NCI-H146 treated with DMSO at 0.1 percent for 48 hours (cell line): ENCODE results near the gene ZBED3.
"Not testable (repeated sequence)": the region's sequence is repeated elsewhere in the genome, so short reads cannot be mapped to it uniquely, and the experiment has no call there.

Source experiments
- DNase-seq: peaks from one replicate; lab custom pipeline; 2025; ENCODE audit not compliant: unreplicated experiment; lab: John Stamatoyannopoulos, UW

The ZBED3 gene, protein sequence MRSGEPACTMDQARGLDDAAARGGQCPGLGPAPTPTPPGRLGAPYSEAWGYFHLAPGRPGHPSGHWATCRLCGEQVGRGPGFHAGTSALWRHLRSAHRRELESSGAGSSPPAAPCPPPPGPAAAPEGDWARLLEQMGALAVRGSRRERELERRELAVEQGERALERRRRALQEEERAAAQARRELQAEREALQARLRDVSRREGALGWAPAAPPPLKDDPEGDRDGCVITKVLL

DNA sequence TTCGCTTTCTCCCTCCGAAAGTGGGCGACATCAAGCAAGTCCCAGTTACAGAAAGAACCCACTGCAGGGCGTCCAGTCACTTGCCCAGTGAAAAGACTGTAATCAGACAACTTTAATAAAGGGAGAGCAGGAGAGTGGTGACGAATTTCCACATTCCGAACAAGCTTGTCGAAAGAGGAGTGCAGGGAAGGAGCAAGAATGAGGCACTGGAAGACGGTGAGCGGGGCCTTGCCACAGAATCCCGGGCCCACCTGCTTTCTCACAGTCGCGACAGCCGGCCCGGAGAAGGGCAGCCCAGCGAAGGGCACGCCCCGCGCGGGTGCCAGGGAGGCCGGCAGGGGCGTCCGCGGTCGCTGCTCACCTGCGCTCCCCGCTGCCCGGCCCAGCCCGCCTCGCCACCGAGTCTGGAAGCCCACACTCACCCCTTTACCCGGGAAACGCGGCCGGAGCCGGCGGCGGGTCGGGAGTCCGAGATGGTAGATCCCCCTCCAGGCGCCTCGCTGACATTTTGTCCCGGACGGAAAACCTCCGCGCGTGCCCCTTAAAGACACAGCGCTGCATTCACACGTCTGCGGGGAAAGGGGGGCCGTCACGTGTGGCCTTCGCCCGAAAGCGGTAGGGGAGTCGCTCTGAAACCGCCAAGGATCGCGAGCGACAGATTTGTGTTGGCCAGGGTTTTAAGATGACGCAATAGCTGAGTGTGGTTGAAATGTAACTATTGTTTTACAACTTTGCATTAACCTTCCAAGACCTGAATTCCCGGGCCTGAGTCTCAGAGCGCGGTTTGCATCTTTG, at the start of gene ZBED3:
TSS of gene ZBED3 (minus strand) at position 597 of the 795 bp plus-strand sequence. CDS start 9,407 bp downstream, outside the sequence.
- DNase-seq, result peak; percentile 64

DNA sequence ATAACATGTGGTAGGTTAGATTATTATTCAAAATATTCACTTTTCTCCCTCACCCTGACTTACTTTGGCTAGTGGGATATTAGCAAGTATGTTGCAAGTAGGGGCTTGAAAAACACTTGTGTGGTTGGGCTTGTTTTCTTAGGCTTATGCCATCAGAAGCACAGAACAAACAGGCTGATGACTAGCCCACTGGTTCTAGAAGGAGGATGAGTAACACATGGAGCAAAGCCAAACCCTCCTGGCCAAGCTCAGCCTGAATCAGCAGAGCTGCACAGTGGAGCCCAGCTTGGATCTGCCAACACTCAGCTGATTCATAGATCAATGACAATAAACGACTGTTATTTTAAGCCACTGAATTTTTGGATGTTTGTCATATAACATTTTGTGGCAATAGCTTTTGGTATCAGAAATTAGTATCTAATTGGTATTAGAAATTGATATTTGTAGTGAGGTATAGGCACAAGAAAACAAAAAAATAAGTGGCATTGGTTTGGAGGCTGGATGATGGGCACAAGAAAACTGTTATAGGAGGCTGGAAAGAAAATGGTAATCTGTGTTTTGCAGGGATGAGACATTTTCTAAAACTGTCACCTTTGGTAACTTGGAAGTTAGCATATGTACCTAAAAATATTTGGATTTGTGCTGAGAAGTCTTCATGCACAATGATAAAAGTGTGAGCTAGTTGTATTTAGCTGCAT, 46.1 kb upstream of the ZBED3 start:
- DNase-seq, result no peak

DNA sequence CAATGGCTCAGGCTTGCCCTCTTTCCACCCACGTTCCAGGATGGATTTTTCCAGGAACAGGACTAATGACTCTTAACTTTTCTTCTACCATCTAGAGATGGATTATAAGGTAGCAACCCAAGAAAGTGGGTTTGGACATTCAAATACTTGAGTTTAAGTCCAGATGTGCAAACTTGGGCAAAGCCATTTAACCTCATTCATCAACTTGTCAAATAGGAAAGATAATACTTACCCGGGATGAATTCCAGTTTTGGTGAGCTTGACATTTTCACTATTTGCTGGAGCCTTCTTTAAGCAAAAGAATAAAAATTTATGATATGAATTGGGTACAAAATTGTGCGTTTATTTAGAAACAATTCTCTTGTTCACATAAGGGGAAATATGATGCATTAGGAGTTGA, 44.3 kb upstream of the ZBED3 start:
- DNase-seq, result no peak

DNA sequence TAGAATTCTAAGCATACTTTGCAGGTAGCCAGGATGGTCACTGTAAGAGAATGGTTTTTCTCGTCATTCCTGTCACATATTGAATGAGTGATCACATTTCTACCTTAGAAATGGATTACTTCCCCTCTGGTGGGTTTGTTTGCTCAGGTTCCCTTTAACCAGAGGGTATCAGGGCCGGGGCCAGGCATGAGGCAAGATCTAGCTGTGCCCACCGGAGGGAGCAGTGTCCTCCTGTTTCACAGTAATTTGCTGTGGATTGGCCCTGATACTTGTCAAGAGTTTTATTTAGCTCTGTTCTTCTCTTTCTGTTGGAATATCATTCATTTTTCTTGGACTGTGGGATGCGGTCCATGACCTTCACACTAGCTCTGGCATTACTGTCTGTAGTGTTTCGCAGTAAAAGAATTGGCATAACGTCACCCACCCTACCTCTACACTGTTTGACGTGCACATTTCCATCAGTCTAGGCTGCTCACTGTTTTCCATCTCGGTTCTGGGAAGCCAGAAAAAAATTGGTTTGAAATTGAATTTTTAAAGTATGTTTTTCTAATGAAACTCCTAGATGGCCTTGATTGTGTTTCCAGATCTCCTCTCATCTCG, 42.4 kb upstream of the ZBED3 start:
- DNase-seq, result no peak

DNA sequence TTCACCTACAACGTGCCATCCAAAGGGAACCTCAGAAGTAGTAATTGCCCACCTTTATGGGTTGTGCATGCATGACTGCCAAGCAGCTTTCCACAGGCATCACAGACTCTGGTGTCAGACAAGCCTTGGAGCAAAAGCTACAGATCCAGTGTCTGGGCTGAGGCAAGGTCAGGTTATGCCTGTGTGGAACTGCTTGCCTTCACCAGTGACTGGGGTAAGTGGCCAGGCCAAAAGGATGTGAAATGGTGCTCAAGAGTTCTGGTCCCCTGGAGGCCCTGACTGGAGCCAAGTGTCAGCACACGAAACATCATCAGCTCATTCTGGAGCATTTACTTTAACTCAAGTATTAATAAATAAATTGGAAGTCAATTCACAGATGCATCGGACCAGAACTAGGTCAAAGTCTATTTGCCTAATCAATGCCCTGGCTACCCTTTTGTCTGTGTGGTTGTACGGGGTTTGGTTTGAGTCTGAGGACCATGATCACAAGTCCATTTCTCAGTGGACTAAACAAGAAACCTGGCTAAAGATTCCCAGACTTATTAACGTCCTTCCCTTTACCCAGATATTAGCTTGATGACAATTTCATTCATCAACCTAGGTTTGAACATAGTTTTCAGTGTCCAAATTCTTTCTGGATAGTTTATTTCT, 41.5 kb upstream of the ZBED3 start:
- DNase-seq, result no peak

DNA sequence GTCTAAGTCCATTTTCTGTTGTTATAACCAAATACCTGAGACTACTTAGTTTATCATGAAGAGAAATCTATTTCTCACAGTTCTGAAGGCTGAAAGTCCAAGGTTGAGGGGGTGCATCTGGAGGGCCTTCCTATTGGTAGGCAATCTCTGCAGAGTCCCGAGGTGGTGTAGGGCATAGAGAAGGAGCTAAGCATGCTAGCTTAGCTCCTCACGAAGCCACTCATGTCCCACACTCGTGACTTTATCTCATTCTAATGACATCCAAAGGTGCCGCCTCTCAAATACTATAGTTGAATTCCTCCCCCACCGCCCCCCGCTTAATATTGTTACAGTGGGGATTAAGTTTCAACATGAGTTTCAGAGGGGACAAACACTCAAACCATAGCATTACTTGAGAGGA, 36.0 kb upstream of the ZBED3 start:
- no peak for DNase-seq

DNA sequence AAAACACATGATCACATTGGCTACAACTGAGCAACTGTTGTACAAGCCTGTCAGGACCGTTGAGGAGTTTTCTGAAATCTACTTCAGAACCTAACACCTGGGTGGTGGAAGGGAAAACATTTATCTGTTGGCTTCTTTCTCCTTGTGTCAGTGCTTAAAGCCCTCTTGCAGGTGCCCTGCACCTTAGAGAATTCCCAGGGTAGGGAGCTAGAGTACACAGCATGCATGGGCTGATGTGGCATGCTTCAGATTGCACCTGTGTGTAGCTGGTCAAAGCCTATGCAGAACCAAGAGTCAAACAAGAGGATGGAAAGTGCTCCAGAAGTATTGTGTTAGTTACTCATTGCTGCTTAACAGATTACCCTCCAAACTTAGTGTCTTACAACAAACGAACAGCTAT, 33.6 kb upstream of the ZBED3 start:
- no peak for DNase-seq

DNA sequence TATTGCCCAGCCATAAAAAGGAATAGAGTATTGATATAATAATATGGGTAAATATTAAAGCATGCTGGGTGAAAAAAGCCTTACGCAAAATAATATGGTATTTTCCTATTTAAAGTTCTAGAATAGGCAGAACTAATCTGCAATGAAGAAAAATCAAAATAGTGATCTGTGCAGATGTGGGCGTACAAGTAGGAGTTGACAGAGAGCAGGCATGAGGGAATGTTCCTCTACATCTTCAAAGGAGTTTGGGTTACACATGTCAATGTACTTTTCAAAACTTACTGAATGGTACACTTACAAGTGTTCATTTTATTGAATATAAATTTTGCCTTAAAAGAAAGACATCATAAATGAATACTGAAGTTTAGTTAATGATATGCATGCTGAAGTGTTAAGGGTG, 33.0 kb upstream of the ZBED3 start:
- DNase-seq, result no peak

DNA sequence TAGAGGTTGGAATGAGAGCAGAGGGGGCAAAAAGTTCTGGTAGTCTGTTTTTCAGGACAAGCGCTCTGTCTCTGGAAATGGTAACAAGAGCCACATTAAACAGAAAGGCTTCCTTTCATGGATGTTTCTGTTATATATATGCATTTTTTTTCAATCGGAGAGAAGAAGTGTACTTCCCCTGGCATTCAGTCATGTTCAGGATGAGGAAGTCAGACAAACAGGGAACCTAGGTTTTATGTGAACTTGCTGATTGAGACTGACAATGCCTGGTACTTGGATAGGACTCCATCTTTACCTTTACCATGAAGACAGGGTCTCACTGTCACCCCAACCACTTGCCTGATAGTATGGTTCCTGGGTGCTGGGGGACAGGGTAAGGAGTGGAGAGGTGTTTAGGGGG, 30.1 kb upstream of the ZBED3 start:
- DNase-seq, result no peak

DNA sequence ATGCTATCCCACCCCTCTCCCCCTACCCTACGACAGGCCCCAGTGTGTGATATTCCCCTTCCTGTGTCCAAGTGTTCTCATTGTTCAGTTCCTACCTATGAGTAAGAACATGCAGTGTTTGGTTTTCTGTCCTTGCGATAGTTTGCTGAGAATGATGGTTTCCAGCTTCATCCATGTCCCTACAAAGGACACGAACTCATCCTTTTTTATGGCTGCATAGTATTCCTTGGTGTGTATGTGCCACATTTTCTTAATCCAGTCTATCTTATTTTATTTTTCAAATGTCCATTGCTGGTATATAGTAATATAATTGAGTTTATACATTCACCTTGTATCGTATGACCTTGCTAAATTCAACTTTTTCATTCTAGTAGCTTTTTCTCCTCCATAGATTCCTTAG, 19.9 kb upstream of the ZBED3 start:
- DNase-seq, result not testable (repeated sequence)

DNA sequence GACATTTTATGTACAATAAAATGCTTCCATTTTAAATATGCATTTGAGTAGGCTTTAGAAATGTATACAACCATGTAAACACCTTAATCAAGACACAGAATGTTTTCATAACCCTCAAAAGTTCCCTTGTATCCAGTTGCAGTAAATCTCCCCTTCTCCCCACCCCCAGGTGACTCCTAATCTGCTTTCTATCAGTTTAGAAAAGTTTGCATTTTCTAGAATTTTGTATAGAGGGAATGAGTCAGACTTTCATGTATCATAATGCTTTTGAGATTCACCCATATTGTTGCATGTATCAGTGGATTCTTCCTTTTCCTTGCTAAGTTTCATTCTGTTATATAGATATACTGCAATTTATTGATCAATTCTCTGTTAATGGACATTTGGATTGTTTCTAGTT, 17.7 kb upstream of the ZBED3 start:
- no peak for DNase-seq

DNA sequence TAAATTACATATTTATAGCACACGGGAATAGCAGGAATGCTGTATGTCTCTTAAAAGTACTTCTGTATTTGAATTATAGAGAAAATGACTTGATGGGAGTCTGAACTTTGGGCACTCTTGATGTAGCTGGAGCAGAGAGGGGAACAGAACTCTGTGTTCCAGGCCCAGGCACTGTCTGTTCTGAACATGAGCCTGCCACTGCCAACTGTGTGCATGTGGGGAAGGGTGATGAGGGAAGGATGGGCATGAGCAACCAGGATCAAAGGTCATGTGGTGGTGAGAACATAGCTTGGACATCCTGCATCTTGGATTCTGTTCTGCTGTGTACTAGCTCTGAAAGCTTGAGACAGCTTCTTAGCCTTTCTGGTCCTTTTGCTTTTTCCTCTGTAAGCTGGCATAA, 16.4 kb upstream of the ZBED3 start:
- no peak for DNase-seq

DNA sequence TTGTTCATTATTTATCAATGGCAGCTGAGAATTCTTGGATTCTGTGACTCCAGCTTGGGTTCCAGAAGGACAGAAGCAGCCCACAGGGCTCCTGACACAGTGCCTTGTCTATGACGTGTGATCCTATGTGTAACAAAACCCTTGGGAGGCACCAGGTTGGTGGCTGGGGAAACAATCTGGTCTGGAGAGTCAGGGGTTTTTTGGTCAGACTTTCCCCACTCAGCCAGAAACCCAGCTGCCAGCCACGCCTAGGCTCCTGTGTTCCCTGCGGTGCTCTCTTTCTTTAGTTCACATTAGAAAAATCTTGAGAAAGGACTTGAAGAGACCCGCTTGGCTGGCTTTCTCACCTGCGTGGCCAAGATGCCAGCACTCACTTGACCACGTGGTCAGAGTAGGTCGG, 15.5 kb upstream of the ZBED3 start:
- no peak for DNase-seq

DNA sequence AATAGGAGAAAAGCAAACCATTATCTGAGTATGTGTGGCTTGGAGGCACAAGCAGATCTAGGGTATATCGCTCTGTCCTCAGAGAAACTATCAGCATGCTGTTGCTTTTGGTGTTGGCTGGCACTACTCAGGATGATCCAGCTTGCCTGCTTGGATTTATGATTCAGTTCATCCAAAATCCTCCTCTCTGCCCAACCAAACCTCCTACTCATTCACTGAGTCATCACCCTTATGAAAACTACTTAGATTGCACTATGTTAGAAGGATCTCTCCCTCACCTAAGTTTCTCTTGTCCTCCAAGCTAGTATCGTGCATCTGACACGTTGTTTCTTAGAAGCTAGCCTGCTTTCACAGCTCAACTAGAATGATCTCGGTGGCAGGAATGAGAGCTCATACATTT, 14.2 kb upstream of the ZBED3 start:
- no peak for DNase-seq

DNA sequence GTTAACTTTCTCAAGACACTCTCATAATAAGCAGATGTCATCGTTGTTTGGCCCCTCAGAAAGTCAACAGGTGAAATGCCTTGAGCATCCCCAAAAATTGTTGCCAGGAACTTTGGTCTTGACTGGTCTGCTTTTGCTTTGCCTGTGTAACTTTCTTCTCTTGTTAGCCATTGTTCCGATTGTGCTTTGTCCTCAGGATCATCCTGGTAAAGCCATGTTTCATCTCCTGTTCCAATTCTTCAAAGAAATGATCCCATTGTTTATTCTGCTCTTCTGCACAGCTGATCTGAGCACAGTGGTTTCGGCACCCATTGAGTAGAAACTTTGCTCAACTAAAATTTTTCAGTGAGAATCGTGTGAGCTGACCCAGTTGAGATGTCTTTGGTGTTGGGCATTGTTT, 8.1 kb upstream of the ZBED3 start:
- no peak for DNase-seq

DNA sequence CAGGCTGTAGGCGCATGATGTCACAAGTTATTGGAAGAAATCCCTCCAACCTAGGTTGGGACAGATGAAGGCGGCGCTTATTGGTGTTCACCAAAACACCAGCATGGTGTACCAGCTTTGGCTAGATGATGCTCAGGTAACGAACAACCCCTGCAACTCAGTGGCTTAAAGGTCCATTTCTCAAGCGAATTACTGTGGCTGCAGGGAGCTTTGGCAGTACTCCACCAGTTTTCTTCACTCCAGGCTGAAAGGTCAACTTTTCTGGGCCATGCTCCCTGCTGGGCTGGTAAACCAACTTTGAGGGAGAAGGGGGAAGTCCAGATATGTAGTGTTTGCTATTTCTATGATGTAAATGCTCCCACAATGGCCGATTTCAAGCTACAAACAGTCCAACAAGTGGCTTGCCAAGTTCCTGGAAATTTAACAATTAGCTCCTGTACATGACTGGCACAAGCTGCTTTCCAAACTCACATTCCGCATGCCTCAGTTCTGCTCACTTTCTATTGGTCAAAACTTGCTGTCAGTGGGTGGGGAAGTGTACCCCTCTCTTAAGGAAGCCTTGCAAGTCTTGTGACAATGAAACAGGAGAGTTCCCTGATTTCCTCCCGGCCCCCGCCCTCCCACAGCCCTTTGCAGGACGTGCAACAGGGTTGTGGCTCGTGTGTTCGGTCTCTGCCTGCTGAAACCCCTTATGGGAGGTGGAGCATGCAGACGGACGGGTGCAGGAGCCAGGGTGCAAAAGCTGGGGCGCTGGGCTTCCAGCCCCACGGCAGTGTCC, 588 bp upstream of the ZBED3 start:
- DNase-seq, result no peak

DNA sequence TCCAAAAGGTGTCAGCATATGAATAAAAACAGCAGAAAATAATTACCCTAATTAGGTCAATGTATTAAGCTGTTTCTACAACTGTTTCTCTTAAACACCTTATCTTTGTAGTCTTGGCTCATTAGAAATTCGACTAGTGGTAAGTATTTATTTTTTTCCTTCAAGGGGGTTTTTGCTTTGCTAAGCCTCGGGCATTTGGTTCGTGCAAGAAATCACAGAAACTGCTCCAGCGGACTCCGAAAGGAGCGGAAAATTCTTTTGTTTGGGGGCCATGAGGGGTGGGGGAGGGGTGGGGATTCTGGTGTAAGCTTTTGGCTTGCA, 757 bp downstream of the ZBED3 start:
- DNase-seq, result no peak

DNA sequence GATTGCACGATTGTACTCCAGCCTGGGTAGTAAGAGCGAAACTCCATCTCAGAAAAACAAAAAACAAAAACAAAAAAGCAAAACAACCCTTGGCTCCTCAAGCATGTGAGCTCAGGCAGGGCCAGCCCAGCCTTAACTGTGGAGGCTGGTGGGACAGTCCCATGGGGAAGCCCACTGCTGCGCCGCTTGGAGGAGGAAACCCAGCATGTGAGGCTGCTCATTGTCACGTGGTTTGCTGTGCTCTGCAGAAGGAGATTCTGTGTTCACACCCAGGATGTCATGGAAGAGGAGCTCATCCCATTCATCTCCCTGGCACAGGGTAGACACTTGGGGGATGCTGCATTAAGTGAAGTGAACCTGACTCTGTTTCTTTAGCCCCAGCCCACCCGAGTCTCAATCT, 4.0 kb downstream of the ZBED3 start:
- DNase-seq, result no peak

DNA sequence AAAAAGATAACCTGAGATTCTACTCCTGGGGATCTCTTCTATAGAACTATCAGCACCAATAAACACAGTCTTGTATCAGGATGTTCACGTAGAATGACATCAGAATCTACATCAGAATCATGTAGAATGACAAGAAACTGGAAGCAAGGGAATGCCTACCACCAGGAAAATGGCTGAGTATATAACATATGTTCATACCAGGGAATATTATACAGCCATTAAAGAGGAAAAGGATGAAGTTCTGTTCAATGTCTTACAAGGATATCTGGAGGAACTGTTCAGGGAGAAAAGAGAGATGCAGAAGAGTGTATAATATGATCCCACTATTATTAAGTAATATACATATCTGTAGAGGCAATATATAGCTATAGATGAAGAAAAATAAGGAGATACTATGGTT, 4.8 kb downstream of the ZBED3 start:
- no peak for DNase-seq

DNA sequence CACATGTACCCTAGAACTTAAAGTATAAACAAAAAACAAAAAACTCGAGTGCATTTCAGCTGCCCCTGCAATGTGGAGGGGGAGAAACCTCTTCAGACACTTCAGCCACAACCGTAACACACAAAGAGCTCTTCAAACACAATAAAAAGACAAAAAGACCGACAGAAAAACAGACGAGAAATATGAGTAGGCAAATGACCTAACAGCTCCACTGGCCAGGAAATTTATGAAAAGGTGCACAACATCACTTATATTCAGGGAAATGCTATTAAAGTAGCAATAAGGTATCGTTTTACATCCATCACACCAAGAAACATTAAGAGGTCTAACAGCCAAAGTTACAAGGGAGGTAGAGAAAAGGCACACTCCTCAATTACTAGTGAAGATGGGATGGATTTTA, 6.2 kb downstream of the ZBED3 start:
- no peak for DNase-seq

DNA sequence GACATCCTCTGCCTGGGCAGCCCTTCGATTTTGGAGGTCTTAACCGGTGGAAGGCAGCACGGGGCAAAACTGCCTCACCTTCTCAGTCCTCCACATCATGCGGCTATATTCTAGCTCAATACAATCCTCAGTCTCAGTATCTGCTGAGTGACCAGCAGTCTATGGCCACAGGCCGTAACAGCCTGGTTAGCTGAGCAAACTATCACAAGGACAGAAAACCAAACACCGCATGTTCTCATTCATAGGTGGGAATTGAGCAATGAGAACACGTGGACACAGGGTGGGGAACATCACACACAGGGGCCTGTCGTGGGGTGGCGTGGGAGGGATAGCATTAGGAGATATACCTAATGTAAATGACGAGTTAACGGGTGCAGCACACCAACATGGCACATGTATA, 6.6 kb downstream of the ZBED3 start:
- not testable (repeated sequence) for DNase-seq
